NAMALWA (cell line): ENCODE data around the gene DAO.

Experiments
- DNase-seq: peaks from one replicate; pipeline ENCODE4 v3.0.0-alpha.2; 2015; ENCODE audit warnings: low spot score

Gene DAO

DNA sequence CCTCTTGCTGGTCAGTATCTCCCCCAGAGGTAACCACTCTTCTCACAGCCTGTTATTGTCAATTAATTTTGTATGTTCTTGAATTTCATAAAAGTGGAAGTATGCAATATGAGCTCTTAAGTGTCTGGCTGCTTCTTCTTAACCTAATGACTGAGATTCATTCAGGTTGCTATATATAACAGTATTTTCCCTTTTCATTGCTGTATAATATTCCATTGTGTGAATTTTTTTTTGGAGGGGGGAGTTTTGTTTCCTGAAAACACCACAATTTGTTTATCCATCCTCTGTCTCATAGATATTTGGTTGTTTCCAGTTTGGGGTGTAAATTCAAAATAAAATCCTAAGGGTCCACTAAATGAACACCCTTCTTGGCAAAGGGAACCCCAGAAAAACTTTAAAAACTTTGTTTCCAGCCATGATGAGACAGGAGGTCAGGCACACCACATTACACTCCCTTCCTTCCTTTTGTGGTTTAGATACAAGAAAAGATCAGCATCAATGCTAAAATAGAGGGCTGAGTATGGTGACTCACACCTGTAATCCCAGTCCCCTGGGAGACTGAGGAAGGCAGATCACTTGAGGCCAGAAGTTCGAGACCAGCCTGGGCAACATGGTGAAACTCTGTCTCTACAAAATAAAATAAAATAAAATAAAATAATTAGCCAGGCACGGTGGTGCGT lies 4.1 kb upstream of the DAO start:
- DNase-seq: no peak

- no peak for DNase-seq
Observed at GRCh38 chr12:108876550-108876949, 3.3 kb upstream of the DAO start.

- DNase-seq: no peak
Observed at GRCh38 chr12:108881953-108882352, 2.1 kb downstream of the DAO start.

DNA sequence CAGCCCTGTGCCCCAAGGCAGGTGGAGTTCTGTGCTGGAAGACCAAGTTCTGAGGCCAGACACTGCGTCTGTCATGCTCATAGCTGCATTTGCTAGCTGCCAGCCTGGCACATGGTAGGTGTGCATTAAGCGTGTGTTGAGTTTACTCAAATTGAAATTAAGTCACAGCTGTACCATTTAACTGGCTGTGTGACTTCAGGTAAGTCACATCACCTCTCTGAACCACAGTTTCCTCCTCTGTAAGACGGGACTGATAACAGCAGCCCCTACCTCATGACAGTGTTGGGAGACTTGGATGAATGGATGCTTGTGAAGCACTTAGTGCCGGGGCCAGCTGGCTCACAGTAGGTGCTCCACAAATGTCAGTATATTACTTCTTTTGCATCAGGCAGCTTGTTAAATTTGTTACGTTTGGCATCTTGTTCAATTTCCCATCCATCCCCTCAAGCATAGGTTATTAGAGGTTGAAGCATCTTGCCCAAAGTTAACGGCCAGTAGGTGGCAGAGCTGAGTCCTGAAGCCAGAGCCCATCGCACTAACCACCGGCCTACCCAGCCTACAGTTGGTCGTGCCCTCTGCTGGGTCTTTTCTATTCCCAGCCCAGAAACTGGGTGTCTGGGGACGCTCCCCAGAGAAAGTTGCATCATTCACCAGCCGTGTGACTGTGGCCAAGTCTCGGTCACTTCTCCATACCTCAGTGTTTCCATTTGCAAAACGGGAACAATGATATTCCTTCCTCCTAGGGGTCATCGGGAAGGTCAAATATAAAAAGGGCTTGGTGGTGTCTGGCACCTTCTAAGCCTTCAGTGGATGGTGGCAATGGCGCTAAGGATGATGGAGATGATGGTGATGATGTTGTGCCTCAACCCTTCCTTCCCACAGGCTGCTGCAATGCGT lies 4.5 kb downstream of the DAO start:
- peak; percentile 71 for DNase-seq

GRCh38 chr12:108886873-108887629 lies 7.2 kb downstream of the DAO start:
- no peak for DNase-seq

DNA sequence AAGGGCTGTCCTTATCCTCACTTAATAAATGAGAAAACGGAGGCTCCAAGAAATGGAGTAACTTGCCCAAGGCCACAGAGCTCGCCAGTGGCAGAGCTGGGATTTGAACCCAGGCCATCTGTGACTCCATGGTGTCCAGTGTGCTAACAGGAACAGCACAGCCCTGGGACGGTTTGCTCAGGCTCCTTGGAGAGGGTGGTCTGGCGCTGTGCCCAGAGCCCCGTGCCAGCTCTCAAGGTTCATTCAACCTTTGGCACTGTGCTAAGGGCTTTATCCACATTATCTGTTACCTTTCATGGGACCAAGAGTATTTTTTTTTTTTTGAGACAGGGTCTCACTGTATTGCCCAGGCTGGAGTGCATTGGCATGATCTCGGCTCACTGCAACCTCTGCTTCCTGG lies 8.1 kb downstream of the DAO start:
- DNase-seq: no peak

DNA sequence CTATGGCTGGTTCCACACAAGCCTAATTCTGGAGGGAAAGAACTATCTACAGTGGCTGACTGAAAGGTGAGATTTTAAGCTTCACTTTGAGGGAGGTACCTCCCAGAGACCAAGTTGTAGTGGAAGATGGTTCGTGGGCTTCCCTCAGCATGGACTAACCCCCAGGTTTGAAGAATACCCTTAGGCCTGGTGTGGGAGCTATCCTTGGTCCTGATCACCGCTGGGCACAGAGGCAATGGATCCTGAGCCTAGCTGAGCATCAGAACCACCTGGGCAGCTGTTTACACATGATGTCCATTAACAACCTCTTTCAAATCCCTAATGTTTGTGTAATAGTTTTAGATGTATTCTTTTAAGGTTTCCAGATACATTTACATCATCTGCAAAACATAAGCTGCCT lies 10.3 kb downstream of the DAO start:
- DNase-seq: peak; percentile 29

GRCh38 chr12:108895220-108895802 lies 15.4 kb downstream of the DAO start:
- DNase-seq: no peak

DNA sequence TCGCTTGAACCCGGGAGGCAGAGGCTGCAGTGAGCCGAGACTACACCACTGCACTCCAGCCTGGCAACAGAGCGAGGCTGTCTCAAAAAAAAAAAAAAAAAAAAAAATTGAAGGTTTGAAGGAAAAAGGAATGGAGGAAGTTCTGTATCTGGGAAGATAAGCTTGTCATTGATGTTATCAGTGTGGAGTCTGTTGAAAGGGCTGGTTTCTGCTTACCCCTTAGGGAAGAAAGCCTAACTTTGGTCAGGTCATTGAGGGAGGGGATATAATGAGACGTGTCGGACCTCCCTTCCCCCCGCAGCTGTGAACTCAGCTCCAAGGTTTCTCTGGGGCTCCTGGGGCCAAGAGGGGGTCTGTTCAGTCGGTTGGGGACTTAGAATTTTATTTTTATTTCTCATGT lies 16.4 kb downstream of the DAO start:
- no peak for DNase-seq

DNA sequence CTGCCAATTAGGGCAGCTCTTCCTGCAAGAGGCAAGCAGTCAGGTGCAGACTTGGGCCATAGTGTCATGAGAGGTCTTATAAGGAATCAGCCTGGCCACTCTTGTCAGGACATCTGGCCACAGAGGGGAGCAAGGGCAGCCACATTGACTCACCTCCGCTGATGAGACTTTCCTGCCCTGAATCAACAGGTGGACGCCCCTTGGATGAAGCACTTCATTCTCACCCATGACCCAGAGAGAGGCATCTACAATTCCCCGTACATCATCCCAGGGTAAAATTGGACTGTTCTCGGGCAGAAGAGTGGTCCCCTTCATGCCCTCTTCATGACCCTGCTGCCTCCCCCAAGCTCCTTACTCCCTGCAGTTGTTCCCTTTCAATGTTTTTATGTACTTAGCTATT lies 16.9 kb downstream of the DAO start:
- no peak for DNase-seq

- no peak for DNase-seq
Observed at GRCh38 chr12:108899145-108899544, 19.3 kb downstream of the DAO start.

DNA sequence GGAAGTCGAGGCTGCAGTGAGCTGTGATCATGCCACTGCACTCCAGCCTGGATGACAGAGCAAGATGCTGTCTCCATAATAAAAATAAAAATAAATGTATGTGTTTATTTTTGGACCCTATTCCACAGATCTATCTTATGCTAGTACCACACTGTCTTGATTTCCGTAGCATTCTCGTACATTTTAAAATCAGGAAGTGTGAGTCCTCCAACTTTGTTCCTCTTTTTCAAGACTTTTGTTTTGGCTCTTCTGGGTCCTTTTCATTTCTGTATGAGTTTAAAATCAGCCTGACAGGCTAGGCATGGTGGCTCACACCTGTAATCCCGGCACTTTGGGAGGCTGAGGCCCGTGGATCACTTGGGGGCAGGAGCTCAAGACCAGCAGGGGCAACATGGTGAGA lies 25.8 kb downstream of the DAO start:
- peak; percentile 44 for DNase-seq

GRCh38 chr12:108906971-108907370 lies 27.1 kb downstream of the DAO start:
- no peak for DNase-seq

DNA sequence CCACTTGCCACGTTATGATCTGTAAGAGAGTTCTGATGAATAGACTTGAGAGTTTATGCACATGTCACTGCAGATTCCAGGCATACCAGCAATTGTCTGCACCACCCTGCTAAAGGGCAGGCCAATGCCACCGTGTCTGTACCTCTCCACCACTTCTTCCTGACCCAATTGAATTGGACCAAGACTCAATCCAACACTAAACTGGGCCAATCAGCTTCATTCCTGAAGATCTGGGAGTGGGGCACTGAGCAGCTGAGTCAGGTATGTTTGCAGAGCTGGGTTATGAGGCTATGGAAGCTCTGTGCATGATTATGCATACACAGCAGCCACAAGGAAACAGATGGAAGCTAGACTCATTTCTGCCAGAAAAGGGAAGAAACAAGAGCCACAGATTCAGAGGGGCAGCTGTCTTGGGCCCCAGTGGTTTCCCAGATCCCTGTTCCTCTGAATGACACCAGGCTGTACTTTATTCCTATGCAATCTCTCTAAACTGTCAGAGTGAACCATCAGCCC lies 28.0 kb downstream of the DAO start:
- no peak for DNase-seq

DNA sequence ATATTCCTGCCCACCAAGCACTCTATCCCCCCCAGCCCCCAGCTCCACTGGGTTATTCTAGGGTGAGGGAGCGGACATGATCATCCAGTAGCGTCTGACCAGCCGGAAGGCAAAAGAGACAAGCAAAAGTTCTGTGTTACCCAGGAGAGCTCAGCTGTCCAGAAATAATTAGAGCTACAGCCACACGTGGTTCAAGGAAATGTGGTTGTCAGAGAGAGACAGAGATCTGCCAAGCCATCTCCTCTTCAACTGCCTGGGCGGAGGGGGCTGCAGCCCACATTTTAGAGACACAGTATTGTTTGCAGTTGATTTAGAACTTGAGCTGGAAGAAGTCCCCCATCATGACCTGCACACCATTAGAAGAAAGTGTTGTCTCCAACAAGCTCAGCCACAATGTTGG lies 30.4 kb downstream of the DAO start:
- no peak for DNase-seq

GRCh38 chr12:108911915-108912314 lies 32.0 kb downstream of the DAO start:
- DNase-seq: no peak

DNA sequence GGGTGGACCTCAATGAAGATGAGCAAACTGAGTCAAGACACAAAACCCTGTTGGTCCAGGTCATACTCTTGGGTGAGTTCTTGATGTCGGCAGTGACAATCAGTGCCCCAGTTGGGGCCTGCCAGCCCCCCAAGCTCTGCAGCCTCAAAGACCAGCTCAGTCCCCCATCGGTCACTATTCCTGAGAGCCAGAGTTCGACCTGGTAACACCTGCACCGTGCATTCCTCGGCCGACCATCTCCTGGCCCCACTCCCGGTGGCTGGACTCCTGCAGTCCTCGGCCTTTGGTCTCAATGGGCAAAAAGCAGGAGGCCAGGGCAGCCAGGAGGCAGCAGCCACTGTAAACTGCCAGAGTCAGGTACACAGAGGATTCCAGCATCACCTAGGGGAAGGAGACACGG lies 32.5 kb downstream of the DAO start:
- no peak for DNase-seq

- DNase-seq: no peak
Observed at GRCh38 chr12:108914121-108914531, 34.2 kb downstream of the DAO start.

- no peak for DNase-seq
Observed at GRCh38 chr12:108915632-108916133, 35.8 kb downstream of the DAO start.

GRCh38 chr12:108916336-108916735 lies 36.4 kb downstream of the DAO start:
- no peak for DNase-seq

DNA sequence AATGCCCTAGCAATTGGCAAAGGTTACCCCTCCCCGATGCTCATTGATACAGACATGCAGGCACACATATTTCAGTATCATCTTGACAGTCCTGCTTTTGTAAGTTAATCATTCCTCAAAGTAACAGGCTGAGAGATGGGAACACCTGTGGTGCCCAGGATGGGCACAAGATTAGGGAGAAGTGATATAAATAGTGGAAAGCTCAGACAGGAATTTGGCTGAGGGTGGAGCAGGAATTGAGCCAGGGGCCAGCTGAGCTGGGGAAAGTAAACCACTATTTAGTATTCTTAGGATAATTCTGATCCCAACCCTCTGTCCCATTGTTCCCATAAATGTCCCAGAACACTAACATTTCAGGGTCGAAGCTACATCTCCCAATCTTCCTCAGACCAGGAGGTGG lies 38.3 kb downstream of the DAO start:
- no peak for DNase-seq
